ENCODE results near the gene CAMTA1.

Gene CAMTA1

GRCh38 chr1:7614576-7615074 is 829.4 kb downstream of the CAMTA1 start:
- no peak for DNase-seq (ENCODE audit: low read depth)

- DNase-seq (ENCODE audit: low read depth) = no peak
Measured at GRCh38 chr1:7615138-7615537, 829.9 kb downstream of the CAMTA1 start.

- DNase-seq (ENCODE audit: low read depth) = no peak
Measured at GRCh38 chr1:7616076-7616832, 831.0 kb downstream of the CAMTA1 start.

- DNase-seq (ENCODE audit: low read depth) = no peak
Measured at GRCh38 chr1:7616953-7617352, 831.7 kb downstream of the CAMTA1 start.

- DNase-seq (ENCODE audit: low read depth) = no peak
Measured at GRCh38 chr1:7617826-7618225, 832.6 kb downstream of the CAMTA1 start.

GRCh38 chr1:7620196-7620595 is 834.9 kb downstream of the CAMTA1 start:
- DNase-seq (ENCODE audit: low read depth) = no peak

- no peak for DNase-seq (ENCODE audit: low read depth)
Measured at GRCh38 chr1:7621334-7622219, 836.3 kb downstream of the CAMTA1 start.

- no peak for DNase-seq (ENCODE audit: low read depth)
Measured at GRCh38 chr1:7623842-7624241, 838.6 kb downstream of the CAMTA1 start.

- no peak for DNase-seq (ENCODE audit: low read depth)
Measured at GRCh38 chr1:7624791-7625355, 839.6 kb downstream of the CAMTA1 start.

GRCh38 chr1:7625401-7625800 is 840.1 kb downstream of the CAMTA1 start:
- no peak for DNase-seq (ENCODE audit: low read depth)

- no peak for DNase-seq (ENCODE audit: low read depth)
Measured at GRCh38 chr1:7628273-7628672, 843.0 kb downstream of the CAMTA1 start.

GRCh38 chr1:7629011-7629410 is 843.8 kb downstream of the CAMTA1 start:
- no peak for DNase-seq (ENCODE audit: low read depth)

GRCh38 chr1:7629465-7630195 is 844.4 kb downstream of the CAMTA1 start:
- DNase-seq (ENCODE audit: low read depth) = no peak

- DNase-seq (ENCODE audit: low read depth) = no peak
Measured at GRCh38 chr1:7630378-7630777, 845.1 kb downstream of the CAMTA1 start.

GRCh38 chr1:7632176-7632575 is 846.9 kb downstream of the CAMTA1 start:
- no peak for DNase-seq (ENCODE audit: low read depth)

- no peak for DNase-seq (ENCODE audit: low read depth)
Measured at GRCh38 chr1:7632681-7633080, 847.4 kb downstream of the CAMTA1 start.

- DNase-seq (ENCODE audit: low read depth) = no peak
Measured at GRCh38 chr1:7633506-7634245, 848.4 kb downstream of the CAMTA1 start.

GRCh38 chr1:7634546-7635240 is 849.4 kb downstream of the CAMTA1 start:
- no peak for DNase-seq (ENCODE audit: low read depth)

GRCh38 chr1:7636795-7637526 is 851.7 kb downstream of the CAMTA1 start:
- DNase-seq (ENCODE audit: low read depth) = no peak

- DNase-seq (ENCODE audit: low read depth) = no peak
Measured at GRCh38 chr1:7638078-7638477, 852.8 kb downstream of the CAMTA1 start.

All from stimulated activated CD8-positive, alpha-beta memory T cell treated with anti-CD3 and anti-CD28 coated beads, Interleukin-12 subunit alpha, Interleukin-12 subunit beta, amount 100 ng/mL, for 1 hour (primary cell).